Fibroblast of pulmonary artery (primary cell): ENCODE measurements around the gene HM13.
A peak's percentile ranks its signal among the peaks of the same experiment; 100 is the strongest.

Experiments used
- DNase-seq: peaks from one replicate; pipeline ENCODE4 v3.0.0-alpha.2; 2010; ENCODE audit warnings: low read depth
- H3K4me3 ChIP-seq: replicated peaks from 2 replicates; pipeline ENCODE4 v1.5.1; 2011; ENCODE audit warnings: low read depth, mild to moderate bottlenecking, control low read depth, low read length, moderate library complexity
- TF ChIP-seq, protein P1 (sequence below): IDR thresholded peaks from 2 replicates; pipeline ENCODE4 v1.5.1; 2011; ENCODE audit warnings: mild to moderate bottlenecking, control low read depth, low read length, inconsistent platforms; ENCODE audit errors: missing control alignments

The HM13 gene

DNA sequence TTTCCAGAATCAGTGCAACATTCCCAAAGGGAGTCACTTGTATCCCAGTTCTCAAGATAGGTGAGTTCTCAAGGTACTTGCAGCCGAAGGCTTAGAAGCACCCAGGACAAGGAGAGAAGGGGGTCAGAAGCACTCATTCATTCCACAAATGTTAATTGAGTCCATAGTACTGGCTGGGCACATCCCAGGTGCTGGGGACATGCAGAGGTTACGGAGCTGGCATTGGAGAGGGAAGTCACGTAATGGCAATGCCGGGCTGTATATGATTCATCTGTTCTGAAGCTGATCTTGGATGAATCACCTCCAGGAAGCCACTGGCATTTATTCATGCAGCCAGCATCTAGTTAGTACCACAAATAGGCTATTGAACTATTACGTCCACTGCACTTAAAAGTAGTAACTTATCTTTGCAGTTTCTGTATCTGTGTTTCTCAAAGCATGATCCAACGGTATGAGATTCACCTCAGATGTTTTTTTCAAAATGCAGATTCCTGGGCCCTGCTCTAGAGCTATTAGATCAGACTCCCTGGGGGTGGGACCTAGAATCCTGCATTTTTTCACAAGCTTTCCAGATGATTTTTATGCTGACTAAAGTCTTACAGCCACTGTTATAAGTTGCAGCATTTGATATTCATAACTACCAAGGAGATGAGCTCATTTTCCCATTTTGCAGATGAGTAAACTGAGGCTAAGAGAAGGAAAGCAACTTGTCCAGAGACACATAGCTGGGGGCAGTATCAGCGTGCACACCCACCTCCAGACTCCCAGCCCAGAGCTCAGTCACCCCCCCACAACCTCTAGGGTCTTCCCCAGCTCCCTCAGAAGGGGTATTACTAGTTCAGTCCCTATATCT, 46.7 kb downstream of the HM13 start:
- no peak overlapping the region for H3K4me3 ChIP-seq
- DNase-seq, result peak; percentile 93
- TF ChIP-seq, protein P1, sequence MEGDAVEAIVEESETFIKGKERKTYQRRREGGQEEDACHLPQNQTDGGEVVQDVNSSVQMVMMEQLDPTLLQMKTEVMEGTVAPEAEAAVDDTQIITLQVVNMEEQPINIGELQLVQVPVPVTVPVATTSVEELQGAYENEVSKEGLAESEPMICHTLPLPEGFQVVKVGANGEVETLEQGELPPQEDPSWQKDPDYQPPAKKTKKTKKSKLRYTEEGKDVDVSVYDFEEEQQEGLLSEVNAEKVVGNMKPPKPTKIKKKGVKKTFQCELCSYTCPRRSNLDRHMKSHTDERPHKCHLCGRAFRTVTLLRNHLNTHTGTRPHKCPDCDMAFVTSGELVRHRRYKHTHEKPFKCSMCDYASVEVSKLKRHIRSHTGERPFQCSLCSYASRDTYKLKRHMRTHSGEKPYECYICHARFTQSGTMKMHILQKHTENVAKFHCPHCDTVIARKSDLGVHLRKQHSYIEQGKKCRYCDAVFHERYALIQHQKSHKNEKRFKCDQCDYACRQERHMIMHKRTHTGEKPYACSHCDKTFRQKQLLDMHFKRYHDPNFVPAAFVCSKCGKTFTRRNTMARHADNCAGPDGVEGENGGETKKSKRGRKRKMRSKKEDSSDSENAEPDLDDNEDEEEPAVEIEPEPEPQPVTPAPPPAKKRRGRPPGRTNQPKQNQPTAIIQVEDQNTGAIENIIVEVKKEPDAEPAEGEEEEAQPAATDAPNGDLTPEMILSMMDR, result no peak

DNA sequence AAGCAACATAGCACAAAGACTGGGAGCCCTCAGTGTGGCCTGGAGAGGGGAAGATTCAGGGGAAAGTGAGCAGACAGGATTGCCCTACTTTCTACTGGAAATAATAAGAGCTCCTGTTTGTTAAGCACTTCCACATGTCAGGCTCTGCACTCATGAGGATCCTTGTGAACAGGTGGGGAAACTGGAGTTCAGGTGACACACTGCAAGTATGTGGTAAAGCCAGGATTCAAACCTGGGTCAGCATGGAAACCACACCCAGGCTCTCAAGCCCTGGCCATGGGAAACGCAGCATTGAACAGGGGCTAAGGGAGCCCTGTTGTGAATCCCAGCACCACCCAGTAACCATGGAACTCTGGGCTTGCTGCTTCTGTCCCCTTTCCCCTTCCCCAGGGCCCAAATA, 48.0 kb downstream of the HM13 start:
- TF ChIP-seq, protein P1, result no peak
- DNase-seq, result no peak
- no peak overlapping the region for H3K4me3 ChIP-seq

DNA sequence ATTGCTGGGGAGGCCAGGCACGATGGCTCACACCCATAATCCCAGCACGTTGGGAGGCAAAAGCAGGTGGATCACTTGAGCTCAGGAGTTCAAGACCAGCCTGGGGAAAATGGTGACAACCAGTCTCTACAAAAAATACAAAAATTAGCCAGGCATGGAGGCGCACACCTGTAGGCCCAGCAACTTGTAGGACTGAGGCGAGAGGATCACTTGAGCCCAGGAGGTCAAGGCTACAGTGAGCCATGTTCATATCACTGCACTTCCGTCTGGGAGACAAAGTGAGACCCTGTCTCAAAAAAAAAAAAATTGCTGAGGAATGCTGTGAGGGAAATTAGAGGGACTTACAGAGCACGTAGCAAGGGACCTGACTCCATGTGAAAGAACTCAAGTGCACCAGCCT, 50.0 kb downstream of the HM13 start:
- no peak for DNase-seq
- TF ChIP-seq, protein P1, result no peak
- H3K4me3 ChIP-seq, result no peak overlapping the region

DNA sequence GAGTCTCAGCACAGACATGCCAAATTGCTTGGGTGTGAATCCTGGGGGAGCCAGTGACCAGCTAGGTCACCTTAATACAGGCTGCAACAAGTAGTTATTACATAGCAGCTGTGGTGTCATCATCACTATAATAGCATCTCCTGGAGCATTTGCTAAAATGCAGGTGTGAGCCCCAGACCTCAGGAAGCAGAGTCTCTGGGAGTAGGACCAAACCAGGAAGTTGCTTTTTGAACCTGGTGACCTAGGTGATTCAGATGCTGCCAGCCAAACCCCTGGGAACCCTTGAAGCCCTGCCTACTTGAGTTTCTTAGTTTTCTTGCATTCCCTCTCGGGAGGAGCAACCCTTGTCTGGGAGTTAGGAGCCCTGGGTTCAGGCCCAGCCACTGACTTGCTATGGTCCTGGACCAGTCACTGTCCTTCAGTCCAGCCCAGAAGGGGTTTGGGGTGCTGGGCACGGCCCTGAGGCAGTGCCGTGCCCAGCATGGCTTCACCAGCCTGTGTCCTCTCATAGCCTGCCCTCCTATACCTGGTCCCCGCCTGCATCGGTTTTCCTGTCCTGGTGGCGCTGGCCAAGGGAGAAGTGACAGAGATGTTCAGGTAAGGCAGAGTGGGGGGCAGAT, 51.6 kb downstream of the HM13 start:
- TF ChIP-seq, protein P1, result no peak
- no peak overlapping the region for H3K4me3 ChIP-seq
- DNase-seq, result no peak

DNA sequence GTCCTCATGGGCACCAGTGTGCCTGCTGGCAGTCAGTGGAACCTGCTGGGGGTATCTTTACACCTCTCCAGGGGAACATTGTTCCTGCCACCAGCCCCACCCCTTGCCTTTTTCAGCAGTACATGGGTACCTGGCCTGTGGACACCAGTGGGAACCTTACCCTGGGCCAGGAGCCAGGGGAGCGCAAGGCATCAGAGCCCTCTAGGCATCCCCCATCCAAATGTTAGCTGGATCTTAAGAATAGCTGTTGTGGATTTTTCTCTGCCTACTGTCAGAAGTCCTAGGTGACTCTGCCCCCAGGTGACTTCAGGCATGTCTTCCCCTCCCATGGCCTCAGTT, 52.0 kb downstream of the HM13 start:
- TF ChIP-seq, protein P1, result no peak
- no peak for DNase-seq
- H3K4me3 ChIP-seq, result no peak overlapping the region

DNA sequence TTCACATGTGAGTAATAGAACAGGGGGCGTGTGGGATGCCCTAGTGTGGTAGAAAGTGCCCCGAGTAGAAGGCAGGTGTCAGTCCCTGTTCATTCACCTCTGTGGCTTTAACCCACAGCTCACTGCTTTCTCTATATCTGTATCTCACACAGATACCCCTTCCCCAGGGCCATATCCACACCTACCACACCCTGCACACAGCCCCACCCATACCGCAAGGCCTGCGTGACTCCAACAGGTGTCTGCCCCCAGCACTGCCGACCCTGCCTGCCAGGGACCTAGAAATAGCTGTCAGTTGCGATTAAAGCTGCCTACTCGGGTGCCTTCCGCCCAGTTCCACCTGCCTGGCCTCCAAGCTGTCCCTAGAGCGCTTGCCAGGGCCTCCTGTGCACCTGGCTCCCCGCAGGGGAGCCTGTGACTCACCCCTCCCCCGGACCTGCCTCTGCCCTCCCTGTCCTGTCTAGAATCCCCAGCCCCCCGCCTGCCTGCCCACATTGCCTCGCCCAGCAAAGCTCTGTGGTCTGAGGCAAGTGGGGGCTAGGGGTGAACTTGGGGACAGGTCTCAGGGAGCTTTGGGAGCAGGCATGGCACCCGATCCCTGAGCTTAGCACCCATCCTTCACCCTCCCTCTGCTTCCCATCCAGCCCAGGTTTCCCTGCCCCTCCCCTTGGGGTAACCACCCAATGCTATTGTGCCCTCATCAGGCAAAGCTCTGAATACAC, 52.6 kb downstream of the HM13 start:
- DNase-seq, result no peak
- TF ChIP-seq, protein P1, result no peak
- no peak overlapping the region for H3K4me3 ChIP-seq
